GM13977 (cell line): ENCODE results near the gene TWSG1.
"Not testable (repeated sequence)": the region's sequence is repeated elsewhere in the genome, so short reads cannot be mapped to it uniquely, and the experiment has no call there.

ENCODE experiments used
- DNase-seq: peaks from one replicate; pipeline ENCODE4 v3.0.0; 2012; ENCODE audit warnings: low spot score
- in situ Hi-C: fragments of 300-500 bp; cut with MboI; formaldehyde crosslinking; loops from one replicate; pipeline ENCODE4 v1.12.0; 2022; ENCODE audit warnings: low sequenced_read_pairs, low pct_unique_long_range_greater_than_20kb, mixed read lengths, inconsistent platforms; ENCODE audit not compliant: unreplicated experiment
- TF ChIP-seq, protein P1 (sequence below): IDR thresholded peaks from 2 replicates; pipeline ENCODE4 v1.5.1; 2012; ENCODE audit warnings: mild to moderate bottlenecking, control low read depth; ENCODE audit not compliant: insufficient read depth; ENCODE audit errors: extremely low read depth, missing control alignments

The TWSG1 gene

DNA sequence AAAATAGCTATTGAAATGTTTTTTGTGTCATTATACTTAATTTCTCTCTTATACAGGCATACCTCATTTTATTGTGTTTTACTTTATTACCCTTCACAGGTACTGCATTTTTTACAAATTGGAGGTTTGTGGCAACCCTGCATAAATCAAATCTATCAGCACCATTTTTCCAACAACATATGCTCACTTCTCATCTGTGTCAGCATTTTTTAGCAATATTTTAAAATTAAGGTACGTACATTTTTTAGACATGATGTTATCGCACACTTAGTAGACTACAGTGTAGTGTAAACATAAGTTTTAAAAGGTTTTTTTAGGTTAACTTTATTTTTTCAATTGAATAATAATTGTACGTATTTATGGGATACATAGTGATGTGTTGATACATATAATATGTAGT is 110.0 kb downstream of the TWSG1 start:
- TF ChIP-seq, protein P1, sequence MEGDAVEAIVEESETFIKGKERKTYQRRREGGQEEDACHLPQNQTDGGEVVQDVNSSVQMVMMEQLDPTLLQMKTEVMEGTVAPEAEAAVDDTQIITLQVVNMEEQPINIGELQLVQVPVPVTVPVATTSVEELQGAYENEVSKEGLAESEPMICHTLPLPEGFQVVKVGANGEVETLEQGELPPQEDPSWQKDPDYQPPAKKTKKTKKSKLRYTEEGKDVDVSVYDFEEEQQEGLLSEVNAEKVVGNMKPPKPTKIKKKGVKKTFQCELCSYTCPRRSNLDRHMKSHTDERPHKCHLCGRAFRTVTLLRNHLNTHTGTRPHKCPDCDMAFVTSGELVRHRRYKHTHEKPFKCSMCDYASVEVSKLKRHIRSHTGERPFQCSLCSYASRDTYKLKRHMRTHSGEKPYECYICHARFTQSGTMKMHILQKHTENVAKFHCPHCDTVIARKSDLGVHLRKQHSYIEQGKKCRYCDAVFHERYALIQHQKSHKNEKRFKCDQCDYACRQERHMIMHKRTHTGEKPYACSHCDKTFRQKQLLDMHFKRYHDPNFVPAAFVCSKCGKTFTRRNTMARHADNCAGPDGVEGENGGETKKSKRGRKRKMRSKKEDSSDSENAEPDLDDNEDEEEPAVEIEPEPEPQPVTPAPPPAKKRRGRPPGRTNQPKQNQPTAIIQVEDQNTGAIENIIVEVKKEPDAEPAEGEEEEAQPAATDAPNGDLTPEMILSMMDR, result no peak
- in situ Hi-C loops, result no loop called here
- no peak for DNase-seq

DNA sequence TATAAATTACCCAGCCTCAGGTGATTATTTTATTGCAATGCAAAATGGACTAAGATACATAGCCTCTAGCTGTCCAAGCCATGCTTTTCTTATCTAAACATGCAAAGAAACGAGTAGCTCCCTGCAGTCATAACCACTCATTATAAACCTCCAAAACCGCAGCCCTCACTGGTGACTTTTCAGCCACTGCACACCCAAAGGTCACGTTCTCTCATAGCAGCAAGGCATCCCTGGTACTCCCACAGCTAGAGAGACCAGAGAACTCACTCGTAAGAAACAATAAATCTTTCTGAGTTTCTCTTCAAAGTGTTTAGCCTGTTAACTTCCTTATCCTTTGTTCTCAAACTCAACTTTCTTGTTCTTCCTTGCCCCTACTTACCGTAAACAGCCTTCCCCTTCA is 112.3 kb downstream of the TWSG1 start:
- DNase-seq, result no peak
- TF ChIP-seq, protein P1, result no peak
- in situ Hi-C loops, result no loop called here

DNA sequence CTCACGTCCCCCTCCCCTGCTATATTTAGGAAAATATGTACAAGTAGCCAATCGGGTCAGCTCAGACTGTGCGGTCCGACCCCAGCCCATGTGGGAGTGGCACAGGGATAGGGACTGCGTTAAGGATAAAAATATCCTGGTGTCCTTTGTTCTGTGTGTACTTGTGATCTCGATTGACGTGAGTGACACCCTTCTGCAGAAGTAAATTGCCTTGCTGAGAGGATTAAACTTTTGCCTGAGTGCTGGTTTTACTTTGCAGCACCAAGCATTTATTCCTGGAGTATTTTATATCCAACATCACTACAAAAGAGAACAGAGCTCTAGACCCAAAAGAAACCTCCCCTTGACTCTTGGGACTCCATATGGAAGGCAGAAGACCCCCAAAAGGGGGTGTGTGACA is 112.8 kb downstream of the TWSG1 start:
- in situ Hi-C loops, result no loop called here
- no peak for DNase-seq

DNA sequence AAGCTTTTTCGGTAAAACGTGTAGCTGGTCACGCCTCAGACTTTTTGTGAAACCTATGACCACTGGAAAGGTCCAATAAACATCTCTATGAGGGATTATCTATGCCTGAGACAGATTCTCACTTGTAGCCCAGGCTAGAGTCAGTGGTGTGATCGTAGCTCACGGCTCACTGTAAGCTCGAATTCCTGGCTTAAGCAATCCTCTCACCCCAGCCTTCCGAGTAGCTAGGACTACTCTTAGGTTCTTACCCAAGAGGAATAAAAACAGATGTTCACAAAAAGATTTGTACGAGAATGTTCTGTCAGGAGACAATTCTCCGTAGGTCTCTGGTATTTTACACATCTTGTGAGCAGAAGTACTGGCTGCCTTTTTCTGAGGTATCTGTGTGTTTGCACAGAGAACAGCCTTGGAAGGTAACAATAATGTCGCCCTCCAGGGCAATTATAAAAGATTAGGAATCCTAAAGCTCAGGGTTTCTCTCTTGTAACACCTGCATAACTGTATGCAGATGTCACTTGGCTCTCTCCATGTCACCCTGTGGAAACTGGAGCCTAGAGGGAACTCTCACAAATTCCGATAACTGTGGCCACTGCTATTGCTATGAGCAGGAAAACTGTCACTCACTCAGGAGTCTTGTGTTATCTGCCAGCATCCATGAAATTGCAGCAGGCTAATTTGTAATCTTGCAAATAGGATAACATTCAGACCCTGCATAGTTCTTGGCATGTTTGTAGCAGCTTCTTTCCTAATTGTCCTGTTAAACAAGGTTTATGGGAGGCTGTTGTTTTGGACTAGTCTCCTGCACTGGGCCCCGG is 115.2 kb downstream of the TWSG1 start:
- TF ChIP-seq, protein P1, result no peak
- DNase-seq, result no peak
- in situ Hi-C loops, result no loop called here

More for the DNA sequence above, 112.8 kb downstream of the TWSG1 start:
- TF ChIP-seq, protein P1, result no peak

DNA sequence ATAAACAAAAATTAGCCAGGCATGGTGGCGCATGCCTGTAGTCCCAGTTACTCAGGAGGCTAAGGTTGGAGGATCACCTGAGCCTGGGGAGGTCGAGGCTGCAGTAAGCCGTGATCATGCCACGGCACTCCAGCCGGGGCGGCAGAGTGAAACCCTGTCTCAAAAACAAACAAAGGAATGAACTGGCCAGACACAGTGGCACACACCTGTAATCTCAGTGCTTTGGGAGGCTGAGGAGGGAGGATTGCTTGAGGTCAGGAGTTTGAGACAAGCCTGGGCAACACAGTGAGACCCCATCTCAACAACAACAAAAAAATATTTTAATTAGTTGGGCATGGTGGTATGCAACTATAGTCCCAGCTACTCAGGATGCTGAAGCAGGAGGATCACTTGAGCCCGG is 116.3 kb downstream of the TWSG1 start:
- DNase-seq, in situ Hi-C loops: not testable (repeated sequence)
